ENCODE measurements around the gene ZNF513.

ZNF513 gene

DNA sequence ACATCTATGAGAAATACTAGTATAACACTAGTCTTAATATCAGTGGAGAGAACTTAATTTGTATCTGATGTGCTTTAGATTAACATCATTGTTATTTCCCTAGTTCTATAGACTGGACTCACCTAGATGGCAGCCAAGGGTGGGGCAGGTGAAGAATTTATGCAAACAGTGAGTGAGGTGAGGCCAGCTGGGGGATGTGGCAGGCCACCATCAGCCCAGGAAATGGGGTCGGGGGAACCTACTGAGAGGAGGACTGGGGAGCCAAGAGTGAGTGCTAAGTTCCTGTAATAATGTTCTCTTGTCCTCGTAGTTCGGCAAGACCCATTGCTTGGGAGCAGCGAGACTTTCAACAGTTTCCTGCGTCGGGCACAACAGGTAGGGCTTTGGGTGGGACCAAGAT lies 7.6 kb downstream of the ZNF513 start:
- H3K9me3 ChIP-seq (ENCODE audit: control insufficient read depth, low read length), result no peaks in the 10 kb centered on the region
- H3K4me1 ChIP-seq (ENCODE audit: control insufficient read depth, insufficient read depth, low read length, poor library complexity, severe bottlenecking), result peaks cover 6% of the 10 kb centered on the region
- H3K27ac ChIP-seq (ENCODE audit: low read depth, low read length, severe bottlenecking), result no peak overlapping the region
- H3K36me3 ChIP-seq (ENCODE audit: control insufficient read depth, insufficient read depth, low read length), result peaks cover 72% of the 10 kb centered on the region
- WGBS, 2 experiments (ENCODE audit: insufficient coverage in 2 of 2), result 97% methylated on average over 6 of the region's 6 CpGs
- H3K4me3 ChIP-seq (ENCODE audit: extremely low read depth, insufficient read depth, low read length, poor library complexity, severe bottlenecking), result no peak overlapping the region

DNA sequence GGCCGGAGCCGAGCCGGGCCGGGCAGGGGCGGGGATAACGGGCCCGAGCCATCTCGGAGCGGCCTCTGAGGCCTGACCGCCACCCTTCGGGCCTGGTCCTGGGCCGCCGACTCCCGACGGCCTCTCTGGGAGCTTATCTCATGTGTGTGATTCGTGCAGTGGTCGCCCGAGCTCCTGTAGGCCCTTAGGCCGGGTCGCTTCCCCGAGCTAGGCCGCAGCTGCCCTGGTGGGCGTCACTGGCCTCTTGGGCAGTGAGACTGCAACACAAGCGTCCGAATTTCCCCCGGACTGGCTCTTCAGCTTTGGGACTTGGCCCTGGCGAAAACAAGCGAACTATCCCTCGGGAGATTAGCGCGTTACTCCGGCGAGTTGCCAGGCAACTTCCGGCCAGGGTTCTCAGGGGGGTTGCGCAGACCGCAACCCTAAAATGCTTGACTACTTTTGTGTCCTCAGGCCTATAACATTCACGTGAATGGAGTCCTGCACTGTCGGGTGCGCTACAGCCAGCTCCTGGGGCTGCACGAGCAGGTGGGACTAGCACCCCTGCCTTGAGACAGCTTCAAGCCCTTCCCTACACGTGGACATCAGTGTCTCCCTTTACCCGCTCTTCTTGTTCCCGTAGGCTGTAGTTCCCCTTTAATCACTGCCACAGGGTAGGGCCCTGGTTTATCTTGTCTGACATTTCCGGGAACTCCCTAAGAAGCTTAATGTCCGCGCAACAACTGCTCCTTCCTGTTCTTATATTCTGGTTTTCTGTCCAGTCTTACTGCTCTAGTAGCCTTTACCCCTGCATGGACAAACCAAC lies 9.5 kb downstream of the ZNF513 start:
- Histone ChIP-seq H3K4me1 (ENCODE audit: control insufficient read depth, insufficient read depth, low read length, poor library complexity, severe bottlenecking) (peaks cover 6% of the 10 kb centered on the region), H3K4me3 (ENCODE audit: extremely low read depth, insufficient read depth, low read length, poor library complexity, severe bottlenecking) (peak overlapping the region; percentile 97), H3K9me3 (ENCODE audit: control insufficient read depth, low read length) (no peaks in the 10 kb centered on the region), H3K27ac (ENCODE audit: low read depth, low read length, severe bottlenecking) (peak overlapping the region; percentile 78), H3K36me3 (ENCODE audit: control insufficient read depth, insufficient read depth, low read length) (peaks cover 72% of the 10 kb centered on the region)
- WGBS, 2 experiments (ENCODE audit: insufficient coverage in 2 of 2), result 5 to 6% methylated on average over 45 to 46 of the region's 46 CpGs

DNA sequence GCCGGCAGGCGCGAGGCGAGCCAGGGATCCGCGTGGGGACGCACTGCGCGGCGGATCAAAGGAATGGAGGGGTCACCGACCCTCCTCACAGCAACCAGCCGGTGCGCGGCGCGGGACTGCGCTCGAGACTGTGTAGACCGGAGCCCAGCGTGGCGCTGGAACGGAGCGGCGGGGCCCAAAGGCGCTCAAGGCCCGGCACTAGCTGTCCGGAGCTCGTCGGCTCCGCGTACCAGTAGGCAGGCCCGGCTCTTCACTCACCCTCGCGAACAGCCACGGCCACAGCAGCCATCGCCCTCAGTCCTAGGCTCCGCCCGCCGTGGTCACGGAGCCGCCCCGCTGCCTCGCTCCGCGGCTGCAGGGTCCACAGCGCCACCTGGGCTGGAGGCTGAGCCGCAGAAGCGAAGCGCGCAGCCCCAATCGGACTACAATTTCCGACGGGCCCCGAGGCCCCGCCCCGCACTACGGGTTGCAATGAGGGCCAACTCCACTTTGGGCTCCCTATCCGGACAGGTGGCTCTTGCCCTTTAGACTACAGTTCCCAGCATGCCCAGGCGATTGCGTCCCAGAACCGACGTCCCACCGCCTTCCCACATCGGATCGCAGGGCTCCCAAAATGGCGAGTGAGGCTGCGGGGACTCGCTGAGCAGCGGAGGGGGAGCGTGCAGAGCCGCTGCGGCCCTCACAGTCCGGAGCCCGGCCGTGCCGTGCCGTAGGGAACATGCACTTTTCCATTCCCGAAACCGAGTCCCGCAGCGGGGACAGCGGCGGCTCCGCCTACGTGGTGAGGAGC lies 10.3 kb downstream of the ZNF513 start, which contains the start of the genes EIF2B4 and SNX17:
Gene EIF2B4, minus strand, starts transcription at position 313 of the 790 bp plus-strand sequence. Its CDS starts 24 bp downstream, at position 289.
Gene SNX17, plus strand, starts transcription at position 591 of the 790 bp plus-strand sequence. Its CDS starts 128 bp downstream, at position 719.
- peak within 1 kb of the TSS; percentile 78 for H3K27ac ChIP-seq (ENCODE audit: low read depth, low read length, severe bottlenecking)
- H3K9me3 ChIP-seq (ENCODE audit: control insufficient read depth, low read length), result no peaks in the 10 kb centered on the region
- peaks cover 6% of the 10 kb centered on the region for H3K4me1 ChIP-seq (ENCODE audit: control insufficient read depth, insufficient read depth, low read length, poor library complexity, severe bottlenecking)
- H3K4me3 ChIP-seq (ENCODE audit: extremely low read depth, insufficient read depth, low read length, poor library complexity, severe bottlenecking), result peak within 1 kb of the TSS; percentile 97
- WGBS, 2 experiments (ENCODE audit: insufficient coverage in 2 of 2), result 0% methylated on average over 70 to 85 of the region's 85 CpGs
- H3K36me3 ChIP-seq (ENCODE audit: control insufficient read depth, insufficient read depth, low read length), result peaks cover 72% of the 10 kb centered on the region

DNA sequence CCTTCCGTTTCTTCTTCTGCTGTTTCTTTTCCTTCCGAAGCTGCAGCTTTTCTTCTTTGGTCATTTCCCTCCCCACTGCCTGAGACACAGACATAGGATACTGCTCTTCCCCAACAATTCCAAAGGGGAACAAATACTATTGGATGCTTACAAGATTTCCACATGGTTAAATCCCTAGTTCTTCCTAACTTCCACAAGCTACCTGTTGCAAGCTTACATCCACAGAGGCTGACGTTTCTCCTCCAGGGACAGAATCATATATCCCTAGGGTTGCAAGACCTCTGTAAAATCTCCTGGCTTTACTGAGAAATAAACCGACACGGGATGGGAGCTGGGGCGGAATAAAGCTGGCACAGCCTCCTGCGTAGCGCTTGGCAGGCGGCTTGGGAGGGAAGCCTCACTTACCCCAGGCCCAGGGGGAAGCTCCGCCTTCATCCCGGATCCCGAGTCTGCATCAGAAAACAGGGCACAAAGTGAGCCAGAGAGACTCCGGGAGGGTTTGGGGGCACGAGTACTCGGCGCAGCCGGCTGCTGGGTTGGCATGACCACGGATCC lies 11.0 kb downstream of the ZNF513 start:
- H3K4me3 ChIP-seq (ENCODE audit: extremely low read depth, insufficient read depth, low read length, poor library complexity, severe bottlenecking), result peak overlapping the region; percentile 97

DNA sequence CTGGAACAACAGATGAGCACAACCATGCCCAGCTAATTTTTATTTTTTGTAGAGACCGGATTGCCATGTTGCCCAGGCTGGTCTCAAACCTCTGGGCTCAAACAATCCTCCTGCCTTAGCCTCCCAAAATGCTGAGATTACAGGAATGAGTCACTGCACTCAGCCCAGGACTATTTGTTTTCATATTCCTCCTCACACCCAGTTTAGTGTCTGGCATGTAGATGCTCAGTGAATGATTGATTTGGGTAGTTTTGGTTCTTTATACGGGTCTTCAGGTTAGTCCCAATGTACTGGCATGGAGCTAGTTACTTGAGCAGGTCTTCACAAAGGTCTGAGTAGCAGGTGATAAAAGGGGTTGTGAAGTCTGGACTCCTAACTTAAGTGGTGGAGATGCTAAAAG lies 16.6 kb downstream of the ZNF513 start:
- WGBS, 2 experiments (ENCODE audit: insufficient coverage in 2 of 2), result 88 to 100% methylated on average over 1 to 2 of the region's 2 CpGs
- Histone ChIP-seq H3K9me3 (ENCODE audit: control insufficient read depth, low read length) (no peaks in the 10 kb centered on the region), H3K4me3 (ENCODE audit: extremely low read depth, insufficient read depth, low read length, poor library complexity, severe bottlenecking) (no peak overlapping the region), H3K4me1 (ENCODE audit: control insufficient read depth, insufficient read depth, low read length, poor library complexity, severe bottlenecking) (no peaks in the 10 kb centered on the region), H3K36me3 (ENCODE audit: control insufficient read depth, insufficient read depth, low read length) (peaks cover 75% of the 10 kb centered on the region), H3K27ac (ENCODE audit: low read depth, low read length, severe bottlenecking) (no peak overlapping the region)

More for the DNA sequence above, 11.0 kb downstream of the ZNF513 start:
- Histone ChIP-seq H3K27ac (ENCODE audit: low read depth, low read length, severe bottlenecking) (peak overlapping the region; percentile 76), H3K36me3 (ENCODE audit: control insufficient read depth, insufficient read depth, low read length) (peaks cover 72% of the 10 kb centered on the region), H3K9me3 (ENCODE audit: control insufficient read depth, low read length) (no peaks in the 10 kb centered on the region), H3K4me1 (ENCODE audit: control insufficient read depth, insufficient read depth, low read length, poor library complexity, severe bottlenecking) (peaks cover 6% of the 10 kb centered on the region)
- WGBS, 2 experiments (ENCODE audit: insufficient coverage in 2 of 2), result 2 to 6% methylated on average over 17 to 18 of the region's 18 CpGs

DNA sequence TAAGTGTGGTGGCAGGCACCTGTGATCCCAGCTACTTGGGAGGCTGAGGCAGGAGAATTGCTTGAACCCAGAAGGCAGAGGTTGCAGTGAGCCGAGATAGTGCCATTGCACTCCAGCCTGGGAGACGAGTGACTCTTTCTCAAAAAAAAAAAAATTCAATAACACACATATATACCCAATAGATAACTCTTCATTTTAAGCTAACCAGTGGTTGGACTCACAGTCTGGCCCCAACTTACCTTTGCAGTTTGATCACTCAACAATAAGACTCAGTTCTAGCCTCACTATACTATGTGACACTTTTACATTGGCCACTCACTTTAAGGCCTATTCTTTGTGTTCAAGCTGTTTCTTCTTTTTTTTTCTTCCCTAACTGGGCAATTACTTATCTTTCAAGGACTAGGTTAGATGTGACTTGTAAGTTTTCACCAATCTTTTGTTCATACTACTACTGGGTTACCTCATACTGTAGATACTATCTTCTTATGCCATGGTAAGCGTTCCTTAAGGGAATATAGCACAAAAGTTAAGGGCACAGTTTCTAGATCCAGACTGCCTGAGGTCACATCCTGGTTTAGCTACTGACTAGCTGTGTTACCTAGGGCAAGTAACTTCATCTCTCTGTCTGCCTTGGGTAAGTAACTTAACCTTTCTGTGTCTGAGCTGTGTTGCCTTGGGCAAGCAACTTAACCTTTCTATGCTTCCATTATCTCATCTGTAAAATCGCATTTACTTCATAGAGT lies 17.7 kb downstream of the ZNF513 start:
- WGBS, 2 experiments (ENCODE audit: insufficient coverage in 2 of 2), result 92 to 100% methylated on average over 1 to 3 of the region's 4 CpGs
- peaks cover 70% of the 10 kb centered on the region for H3K36me3 ChIP-seq (ENCODE audit: control insufficient read depth, insufficient read depth, low read length)
- H3K27ac ChIP-seq (ENCODE audit: low read depth, low read length, severe bottlenecking), result no peak overlapping the region

DNA sequence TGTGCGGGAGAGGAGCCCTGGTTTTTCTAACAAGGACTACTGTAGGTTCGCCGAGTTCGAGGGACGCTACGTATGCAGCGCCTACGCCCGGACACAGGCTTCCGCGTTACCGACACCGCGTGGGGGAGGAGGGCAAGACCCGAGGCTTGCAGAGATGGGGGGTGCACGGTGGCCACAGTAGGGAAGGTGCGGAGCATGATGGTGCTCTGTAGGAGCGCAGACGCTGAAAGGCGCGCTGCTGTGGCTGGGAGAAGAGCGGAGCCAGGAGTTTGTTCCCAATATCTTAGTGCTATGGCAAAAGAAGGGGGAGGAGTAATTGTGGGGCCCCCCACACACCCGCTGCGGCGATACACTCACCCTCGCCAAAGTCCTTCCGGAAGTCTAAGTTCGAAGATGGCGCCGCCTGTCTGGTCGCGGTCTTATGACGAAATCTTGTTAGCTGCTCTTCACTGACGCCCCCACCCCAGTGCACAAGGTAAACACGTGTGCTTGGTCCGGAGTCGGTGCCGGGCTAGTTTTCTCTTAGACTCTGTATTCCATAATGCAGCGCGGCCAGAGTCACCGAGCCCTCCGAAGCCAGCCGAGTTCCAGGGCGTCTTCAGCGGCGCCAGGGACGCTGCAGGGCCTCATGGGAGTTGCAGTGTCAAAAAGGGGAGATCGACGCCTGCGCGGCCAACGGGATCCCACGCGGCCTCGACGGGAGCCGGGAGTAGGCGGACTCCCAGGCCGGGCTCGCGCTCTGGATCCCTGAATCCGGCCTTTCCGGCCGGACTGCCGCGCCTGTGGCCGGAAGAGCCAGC lies 24.0 kb downstream of the ZNF513 start, which contains the start of gene GTF3C2:
Gene GTF3C2, minus strand, starts transcription at position 383 of the 800 bp plus-strand sequence. CDS start 13,210 bp downstream, outside the sequence.
- peak within 1 kb of the TSS; percentile 94 for H3K4me3 ChIP-seq (ENCODE audit: extremely low read depth, insufficient read depth, low read length, poor library complexity, severe bottlenecking)
- peaks cover 23% of the 10 kb centered on the region for H3K36me3 ChIP-seq (ENCODE audit: control insufficient read depth, insufficient read depth, low read length)
- H3K4me1 ChIP-seq (ENCODE audit: control insufficient read depth, insufficient read depth, low read length, poor library complexity, severe bottlenecking), result peaks cover 13% of the 10 kb centered on the region
- H3K27ac ChIP-seq (ENCODE audit: low read depth, low read length, severe bottlenecking), result peak within 1 kb of the TSS; percentile 96
- 0 to 1% methylated on average over 52 to 62 of the region's 67 CpGs for WGBS, 2 experiments (ENCODE audit: insufficient coverage in 2 of 2)
- H3K9me3 ChIP-seq (ENCODE audit: control insufficient read depth, low read length), result peaks cover 11% of the 10 kb centered on the region

More for the DNA sequence above, 17.7 kb downstream of the ZNF513 start:
- Histone ChIP-seq H3K4me3 (ENCODE audit: extremely low read depth, insufficient read depth, low read length, poor library complexity, severe bottlenecking) (no peak overlapping the region), H3K4me1 (ENCODE audit: control insufficient read depth, insufficient read depth, low read length, poor library complexity, severe bottlenecking) (no peaks in the 10 kb centered on the region), H3K9me3 (ENCODE audit: control insufficient read depth, low read length) (peaks cover 8% of the 10 kb centered on the region)

DNA sequence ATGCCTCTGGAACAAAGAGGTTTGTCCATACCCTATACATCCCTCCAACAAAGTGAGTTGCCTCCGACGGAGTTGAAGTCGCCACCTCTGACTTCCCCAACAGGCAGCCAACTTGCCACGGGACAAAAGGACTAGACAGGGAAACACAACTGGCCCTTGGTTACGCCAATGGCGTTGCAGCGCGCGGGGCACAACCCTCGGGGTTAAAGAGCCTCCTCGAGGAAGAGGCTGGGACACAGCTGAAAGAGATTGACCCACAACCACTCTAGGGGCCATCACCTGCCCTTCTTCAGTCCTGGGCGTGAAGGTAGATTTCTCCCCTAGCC lies 24.5 kb downstream of the ZNF513 start:
- peaks cover 13% of the 10 kb centered on the region for H3K4me1 ChIP-seq (ENCODE audit: control insufficient read depth, insufficient read depth, low read length, poor library complexity, severe bottlenecking)
- peak overlapping the region; percentile 94 for H3K4me3 ChIP-seq (ENCODE audit: extremely low read depth, insufficient read depth, low read length, poor library complexity, severe bottlenecking)
- peak overlapping the region; percentile 96 for H3K27ac ChIP-seq (ENCODE audit: low read depth, low read length, severe bottlenecking)
- peaks cover 11% of the 10 kb centered on the region for H3K9me3 ChIP-seq (ENCODE audit: control insufficient read depth, low read length)
- peaks cover 29% of the 10 kb centered on the region for H3K36me3 ChIP-seq (ENCODE audit: control insufficient read depth, insufficient read depth, low read length)
- WGBS, 2 experiments (ENCODE audit: insufficient coverage in 2 of 2), result 0 to 2% methylated on average over 11 to 12 of the region's 12 CpGs

DNA sequence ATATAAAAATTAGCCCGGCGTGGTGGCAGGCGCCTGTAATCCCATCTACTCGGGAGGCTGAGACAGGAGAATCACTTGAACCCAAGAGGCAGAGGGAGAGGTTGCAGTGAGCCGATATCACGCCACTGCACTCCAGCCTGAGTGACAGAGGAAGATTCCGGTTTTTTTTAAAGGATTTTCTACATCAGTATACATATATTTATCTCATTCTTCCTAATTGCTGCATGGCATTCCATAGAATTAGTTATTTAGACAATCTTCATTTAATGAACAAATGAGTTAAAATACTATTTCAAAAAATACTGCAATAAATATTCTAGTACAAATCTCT lies 26.0 kb downstream of the ZNF513 start:
- H3K4me1 ChIP-seq (ENCODE audit: control insufficient read depth, insufficient read depth, low read length, poor library complexity, severe bottlenecking), result peaks cover 13% of the 10 kb centered on the region
- H3K4me3 ChIP-seq (ENCODE audit: extremely low read depth, insufficient read depth, low read length, poor library complexity, severe bottlenecking), result no peak overlapping the region
- WGBS, 2 experiments (ENCODE audit: insufficient coverage in 2 of 2), result 88 to 93% methylated on average over 5 of the region's 7 CpGs
- H3K36me3 ChIP-seq (ENCODE audit: control insufficient read depth, insufficient read depth, low read length), result peaks cover 30% of the 10 kb centered on the region
- H3K27ac ChIP-seq (ENCODE audit: low read depth, low read length, severe bottlenecking), result no peak overlapping the region
- H3K9me3 ChIP-seq (ENCODE audit: control insufficient read depth, low read length), result peaks cover 11% of the 10 kb centered on the region
